ENCODE data around the gene PATJ. TPM values are rescaled to one million over a fixed set of nuclear protein-coding genes. Genes with fewer than 3 reads are reported as not detected.
"Not testable (repeated sequence)": the region's sequence is repeated elsewhere in the genome, so short reads cannot be mapped to it uniquely, and the experiment has no call there.

The PATJ gene
- total RNA-seq, 1 donor from 2014 or later, result 31.2 TPM

DNA sequence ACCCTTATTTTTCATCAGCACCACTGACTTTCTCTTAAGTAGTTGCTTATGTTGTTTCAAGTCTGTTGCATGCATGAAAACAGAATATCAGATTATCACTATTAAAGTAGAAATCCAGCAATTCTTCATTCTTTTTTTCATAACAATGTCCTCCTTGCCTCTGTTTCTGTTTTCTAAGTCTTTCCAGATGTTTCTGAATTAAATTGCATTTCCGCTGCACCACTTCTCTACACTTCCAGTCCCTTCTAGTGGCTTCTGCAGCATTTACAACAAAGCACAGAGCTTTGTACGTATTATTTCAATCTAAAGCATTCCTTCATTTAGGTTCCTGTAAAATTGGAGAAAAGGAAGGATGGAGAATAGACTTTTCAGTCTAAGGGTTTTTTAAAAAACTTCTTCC is 42.4 kb downstream of the PATJ start:
- no peak overlapping the region for H3K4me3 Mint-ChIP-seq
- POLR2A ChIA-PET, result no interaction called here
- H3K9me3 Mint-ChIP-seq, result no peaks in the 10 kb centered on the region
- CTCF ChIA-PET, result no interaction called here
- H3K27ac Mint-ChIP-seq, result no peak overlapping the region
- no peaks in the 10 kb centered on the region for H3K4me1 Mint-ChIP-seq
- TF ChIP-seq CTCF (IDR thresholded peaks at IDR 0.05), result no peak
- ATAC-seq (ENCODE audit: low read depth), result no peak
- DNase-seq, result no peak
- no peaks in the 10 kb centered on the region for H3K27me3 Mint-ChIP-seq
- peaks cover 24% of the 10 kb centered on the region for H3K36me3 Mint-ChIP-seq (ENCODE audit: low read depth)
- intact Hi-C loops (cut with micrococcal nuclease), result no loop called here

DNA sequence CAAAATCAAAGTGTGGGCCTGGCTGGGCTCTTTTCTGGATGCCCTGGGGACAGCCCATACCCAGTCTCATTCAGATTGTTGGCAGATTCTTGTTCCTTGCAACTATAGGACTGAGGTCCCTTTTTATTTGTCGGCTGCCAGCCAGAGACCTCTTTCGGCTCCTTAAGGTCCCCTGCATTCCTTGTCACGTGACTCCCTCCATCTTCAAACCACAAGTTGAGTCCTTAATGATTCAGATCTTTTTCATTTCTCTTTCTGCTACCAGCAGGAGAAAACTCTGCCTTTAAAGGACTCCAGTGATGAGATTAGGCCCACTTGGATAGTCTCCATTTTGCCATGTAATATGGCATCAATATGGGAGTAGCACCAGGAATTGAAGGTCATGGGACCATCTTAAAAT is 48.6 kb downstream of the PATJ start:
- no peak overlapping the region for H3K27ac Mint-ChIP-seq
- POLR2A ChIA-PET, result no interaction called here

GRCh38 chr1:61797045-61797755 is 54.9 kb downstream of the PATJ start:
- DNase-seq (no peak), ATAC-seq (ENCODE audit: low read depth) (no peak)
- Mint-ChIP-seq H3K36me3 (ENCODE audit: low read depth) (peaks cover 52% of the 10 kb centered on the region), H3K27me3 (no peaks in the 10 kb centered on the region), H3K9me3 (no peaks in the 10 kb centered on the region), H3K27ac (no peak overlapping the region), H3K4me3 (no peak overlapping the region), H3K4me1 (peaks cover 2% of the 10 kb centered on the region)
- intact Hi-C loops (cut with micrococcal nuclease), result no loop called here
- TF ChIP-seq CTCF (IDR thresholded peaks at IDR 0.05), result no peak
- POLR2A ChIA-PET, result no interaction called here
- CTCF ChIA-PET, result no interaction called here

More for the DNA sequence above, 48.6 kb downstream of the PATJ start:
- CTCF ChIA-PET, result no interaction called here
- ATAC-seq (ENCODE audit: low read depth) (no peak), DNase-seq (no peak)
- Mint-ChIP-seq H3K36me3 (ENCODE audit: low read depth) (peaks cover 35% of the 10 kb centered on the region), H3K9me3 (no peaks in the 10 kb centered on the region), H3K27me3 (no peaks in the 10 kb centered on the region), H3K4me1 (no peaks in the 10 kb centered on the region), H3K4me3 (no peak overlapping the region)
- intact Hi-C loops (cut with micrococcal nuclease), result no loop called here
- no peak for TF ChIP-seq CTCF (IDR thresholded peaks at IDR 0.05)

- DNase-seq; POLR2A ChIA-PET; CTCF ChIA-PET; intact Hi-C loops (cut with micrococcal nuclease); H3K4me1 Mint-ChIP-seq; ATAC-seq (ENCODE audit: low read depth); H3K4me3 Mint-ChIP-seq; H3K27me3 Mint-ChIP-seq; H3K27ac Mint-ChIP-seq; H3K9me3 Mint-ChIP-seq: not testable (repeated sequence)
- H3K36me3 Mint-ChIP-seq (ENCODE audit: low read depth), result peaks cover 50% of the 10 kb centered on the region
Measured at GRCh38 chr1:61801047-61801446, 58.8 kb downstream of the PATJ start.

DNA sequence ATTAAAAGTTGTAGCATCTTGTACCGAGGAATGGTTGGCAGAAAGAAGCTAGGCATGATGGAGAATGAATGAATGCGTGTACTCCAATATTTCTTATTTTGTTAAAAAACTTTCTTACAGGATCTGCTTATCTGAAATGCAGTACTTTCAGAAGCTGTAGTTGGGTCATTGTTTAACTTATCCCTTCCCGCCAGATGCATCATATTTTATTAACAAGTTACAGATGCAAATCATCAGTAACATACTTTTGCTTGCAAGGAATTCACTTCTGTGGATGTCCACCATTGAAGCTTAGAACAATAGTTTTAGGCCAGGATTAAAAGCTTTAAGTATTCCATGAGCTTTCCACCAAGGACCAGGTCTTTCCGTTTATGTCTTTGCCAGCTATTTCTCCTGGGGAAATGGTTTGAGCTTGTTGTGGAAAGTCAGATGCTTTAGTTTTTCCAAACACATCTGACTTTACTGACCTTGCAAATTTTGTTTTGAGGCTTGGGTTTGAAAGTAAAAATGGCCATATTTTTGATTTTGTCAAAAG is 65.4 kb downstream of the PATJ start:
- intact Hi-C loops (cut with micrococcal nuclease), result no loop called here
- POLR2A ChIA-PET, result no interaction called here
- Mint-ChIP-seq H3K4me1 (no peaks in the 10 kb centered on the region), H3K4me3 (no peak overlapping the region), H3K27me3 (no peaks in the 10 kb centered on the region), H3K36me3 (ENCODE audit: low read depth) (peaks cover 33% of the 10 kb centered on the region), H3K9me3 (no peaks in the 10 kb centered on the region), H3K27ac (no peak overlapping the region)
- CTCF ChIA-PET, result no interaction called here
- no peak for TF ChIP-seq CTCF (IDR thresholded peaks at IDR 0.05)
- ATAC-seq (ENCODE audit: low read depth) (no peak), DNase-seq (no peak)

DNA sequence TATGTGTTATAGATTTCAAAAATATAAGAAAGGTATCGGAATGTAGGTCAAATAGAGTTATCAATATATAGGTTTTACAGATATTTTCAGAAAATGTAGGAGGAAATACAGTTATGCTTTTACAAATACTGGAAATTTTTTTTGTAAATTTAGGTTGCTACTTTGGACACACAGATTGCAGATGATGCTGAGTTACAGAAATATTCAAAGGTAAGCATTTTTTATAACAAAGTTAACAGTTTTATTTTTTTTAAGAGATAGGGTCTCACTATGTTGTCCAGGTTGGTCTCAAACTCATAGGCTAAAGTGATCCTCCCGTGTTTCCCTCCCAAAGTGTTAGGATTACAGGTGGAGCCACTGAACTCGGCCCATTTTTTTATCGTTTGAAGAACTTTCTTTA is 66.0 kb downstream of the PATJ start:
- Mint-ChIP-seq H3K4me1 (no peaks in the 10 kb centered on the region), H3K27me3 (no peaks in the 10 kb centered on the region), H3K27ac (no peak overlapping the region), H3K9me3 (no peaks in the 10 kb centered on the region), H3K36me3 (ENCODE audit: low read depth) (peaks cover 33% of the 10 kb centered on the region), H3K4me3 (no peak overlapping the region)
- CTCF ChIA-PET, result no interaction called here
- intact Hi-C loops (cut with micrococcal nuclease), result no loop called here
- no peak for TF ChIP-seq CTCF (IDR thresholded peaks at IDR 0.05)
- DNase-seq, result no peak
- POLR2A ChIA-PET, result no interaction called here
- ATAC-seq (ENCODE audit: low read depth), result no peak
